ENCODE data around the gene IRGC. TPM values are rescaled to one million over a fixed set of nuclear protein-coding genes. Genes with fewer than 3 reads are reported as not detected.
A peak's percentile ranks its signal among the peaks of the same experiment; 100 is the strongest.

Gene IRGC
- polyA plus RNA-seq, 4 donors: 0.04 TPM; not detected in 3

DNA sequence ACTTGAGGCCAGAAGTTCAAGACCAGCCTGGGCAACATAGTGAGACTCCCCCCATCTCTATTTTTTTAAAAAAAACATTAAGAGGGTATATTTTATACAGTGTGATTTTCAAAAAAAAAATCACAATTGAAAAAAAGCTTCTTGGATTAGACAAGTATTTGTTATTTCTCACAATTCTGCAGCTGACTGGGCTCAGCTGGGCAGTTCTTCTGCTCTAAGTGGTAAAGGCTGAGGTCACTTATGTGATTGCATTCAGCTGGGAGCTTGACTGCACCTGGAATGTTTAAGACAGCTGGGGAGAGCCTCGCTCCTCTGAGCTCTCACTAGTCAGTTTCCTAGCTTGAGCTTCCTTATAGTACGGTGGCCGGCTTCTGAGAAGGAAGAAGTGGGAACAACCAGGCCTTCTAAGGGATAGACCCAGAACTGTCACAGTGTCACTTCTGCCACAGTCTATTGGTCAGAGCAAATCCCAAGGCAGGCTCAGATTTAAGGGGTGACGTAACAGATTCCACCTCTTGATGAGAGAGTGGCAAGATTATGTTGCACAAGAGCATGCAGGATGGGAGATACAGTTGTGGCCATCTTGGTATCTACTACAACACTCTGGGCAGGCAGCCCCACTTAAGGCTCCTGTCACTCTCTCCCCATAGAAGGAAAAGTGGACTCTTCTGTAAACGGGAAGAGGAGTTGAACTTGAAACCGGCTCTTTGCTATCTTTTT, 19.7 kb upstream of the IRGC start:
- no peak overlapping the region for H3K27ac ChIP-seq (ENCODE audit: low read depth in 1 of 3, low read length in 2 of 3)
- H3K4me1 ChIP-seq (ENCODE audit: control insufficient read depth in 3 of 3, insufficient read depth in 2 of 3, low read depth in 1 of 3, low read length in 2 of 3): peaks cover 0 to 4% (median 0%) of the 10 kb centered on the region in 3 donors
- FAIRE-seq (no peak), DNase-seq (no peak)
- H3K4me3 ChIP-seq (ENCODE audit: low read depth in 1 of 3, low read length in 3 of 3): no peak overlapping the region
- H3K9me3 ChIP-seq (ENCODE audit: control insufficient read depth in 2 of 2, insufficient read depth in 1 of 2, low read depth in 1 of 2, low read length in 1 of 2): peaks cover 2 to 20% of the 10 kb centered on the region in 2 donors
- WGBS, 3 donors: 76 to 80% (median 78%) methylated on average over 6 of the region's 6 CpGs
- no peaks in the 10 kb centered on the region for H3K36me3 ChIP-seq (ENCODE audit: control insufficient read depth in 3 of 3, insufficient read depth in 2 of 3, low read depth in 1 of 3, low read length in 3 of 3)
- H3K27me3 ChIP-seq (ENCODE audit: control insufficient read depth in 3 of 3, insufficient read depth in 3 of 3, low read length in 3 of 3): peaks cover 0 to 21% (median 0%) of the 10 kb centered on the region in 3 donors

GRCh38 chr19:43697295-43697694, 18.6 kb upstream of the IRGC start:
- Histone ChIP-seq H3K4me3 (ENCODE audit: low read depth in 1 of 3, low read length in 3 of 3) (no peak overlapping the region), H3K36me3 (ENCODE audit: control insufficient read depth in 3 of 3, insufficient read depth in 2 of 3, low read depth in 1 of 3, low read length in 3 of 3) (no peaks in the 10 kb centered on the region), H3K27me3 (ENCODE audit: control insufficient read depth in 3 of 3, insufficient read depth in 3 of 3, low read length in 3 of 3) (peaks cover 0 to 21% (median 0%) of the 10 kb centered on the region in 3 donors), H3K27ac (ENCODE audit: low read depth in 1 of 3, low read length in 2 of 3) (no peak overlapping the region), H3K9me3 (ENCODE audit: control insufficient read depth in 2 of 2, insufficient read depth in 1 of 2, low read depth in 1 of 2, low read length in 1 of 2) (peaks cover 2 to 9% of the 10 kb centered on the region in 2 donors), H3K4me1 (ENCODE audit: control insufficient read depth in 3 of 3, insufficient read depth in 2 of 3, low read depth in 1 of 3, low read length in 2 of 3) (peaks cover 0 to 4% (median 0%) of the 10 kb centered on the region in 3 donors)
- DNase-seq (no peak), FAIRE-seq (no peak)
- WGBS, 3 donors: 75 to 90% (median 84%) methylated on average over 5 of the region's 5 CpGs

DNA sequence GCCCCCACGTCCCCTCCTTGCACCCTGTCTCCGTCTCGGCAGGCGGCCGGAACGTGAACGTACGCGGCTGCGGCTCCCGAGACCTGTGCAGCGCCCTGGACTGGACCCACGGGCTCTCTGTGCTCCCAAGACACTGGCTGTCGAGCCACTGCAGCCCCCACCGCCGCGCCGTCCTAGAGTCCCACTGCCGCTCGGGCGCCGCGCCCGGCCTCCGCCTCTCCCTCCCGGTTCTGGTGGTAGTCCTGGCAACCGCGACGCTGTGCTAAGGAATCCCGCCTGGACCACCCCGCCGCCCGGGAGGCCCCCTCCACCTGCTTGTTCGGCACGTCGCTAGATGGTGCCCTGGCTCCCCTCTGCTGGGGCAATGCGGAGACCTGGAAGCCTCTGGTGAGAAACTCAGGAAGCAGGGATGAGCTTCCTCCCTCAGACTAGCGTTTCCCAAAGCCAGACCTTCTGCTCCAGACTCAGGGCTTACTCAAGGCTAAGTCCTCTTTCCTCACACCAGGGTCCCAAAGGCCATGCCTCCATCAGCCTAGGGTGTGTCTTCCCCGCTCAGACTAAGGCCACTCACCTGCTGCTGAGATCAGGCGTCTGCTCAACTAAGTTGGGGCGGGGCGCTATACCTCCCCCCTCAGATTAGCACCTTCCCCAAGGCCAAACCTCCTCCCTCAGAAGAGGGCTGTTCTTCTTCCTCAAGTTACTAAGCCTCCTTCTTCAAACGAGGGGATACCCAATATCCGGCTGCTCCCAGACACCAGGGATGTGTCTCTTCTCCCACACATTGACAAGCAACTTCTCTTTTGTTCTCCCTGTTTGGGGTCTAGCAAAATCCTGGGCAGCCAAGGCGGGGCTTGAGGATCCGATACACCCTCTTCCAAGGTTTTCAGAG, 16.1 kb upstream of the IRGC start:
- H3K4me1 ChIP-seq (ENCODE audit: control insufficient read depth in 3 of 3, insufficient read depth in 2 of 3, low read depth in 1 of 3, low read length in 2 of 3): peaks cover 0 to 4% (median 0%) of the 10 kb centered on the region in 3 donors
- H3K9me3 ChIP-seq (ENCODE audit: control insufficient read depth in 2 of 2, insufficient read depth in 1 of 2, low read depth in 1 of 2, low read length in 1 of 2): peaks cover 2 to 9% of the 10 kb centered on the region in 2 donors
- FAIRE-seq: no peak
- peaks cover 0 to 21% (median 0%) of the 10 kb centered on the region in 3 donors for H3K27me3 ChIP-seq (ENCODE audit: control insufficient read depth in 3 of 3, insufficient read depth in 3 of 3, low read length in 3 of 3)
- H3K36me3 ChIP-seq (ENCODE audit: control insufficient read depth in 3 of 3, insufficient read depth in 2 of 3, low read depth in 1 of 3, low read length in 3 of 3): no peaks in the 10 kb centered on the region
- 12 to 15% (median 14%) methylated on average over 33 to 46 of the region's 46 CpGs for WGBS, 3 donors
- DNase-seq: peak; percentile 42 to 50
- peak overlapping the region in 2 of 3 donors; percentile 81 to 82 for H3K27ac ChIP-seq (ENCODE audit: low read depth in 1 of 3, low read length in 2 of 3)
- H3K4me3 ChIP-seq (ENCODE audit: low read depth in 1 of 3, low read length in 3 of 3): peak overlapping the region in 1 of 3 donors; percentile 31

- Histone ChIP-seq H3K4me3 (ENCODE audit: low read depth in 1 of 3, low read length in 3 of 3) (no peak overlapping the region), H3K4me1 (ENCODE audit: control insufficient read depth in 3 of 3, insufficient read depth in 2 of 3, low read depth in 1 of 3, low read length in 2 of 3) (peaks cover 0 to 4% (median 0%) of the 10 kb centered on the region in 3 donors), H3K27ac (ENCODE audit: low read depth in 1 of 3, low read length in 2 of 3) (peak overlapping the region in 2 of 3 donors; percentile 81 to 82), H3K27me3 (ENCODE audit: control insufficient read depth in 3 of 3, insufficient read depth in 3 of 3, low read length in 3 of 3) (peaks cover 0 to 21% (median 0%) of the 10 kb centered on the region in 3 donors), H3K9me3 (ENCODE audit: control insufficient read depth in 2 of 2, insufficient read depth in 1 of 2, low read depth in 1 of 2, low read length in 1 of 2) (peaks cover 2 to 9% of the 10 kb centered on the region in 2 donors), H3K36me3 (ENCODE audit: control insufficient read depth in 3 of 3, insufficient read depth in 2 of 3, low read depth in 1 of 3, low read length in 3 of 3) (no peaks in the 10 kb centered on the region)
- DNase-seq (peak in 1 of 2 donors; percentile 27), FAIRE-seq (no peak)
- WGBS, 3 donors: 61 to 69% (median 65%) methylated on average over 13 of the region's 13 CpGs
Measured at GRCh38 chr19:43700395-43701000, 15.4 kb upstream of the IRGC start.

DNA sequence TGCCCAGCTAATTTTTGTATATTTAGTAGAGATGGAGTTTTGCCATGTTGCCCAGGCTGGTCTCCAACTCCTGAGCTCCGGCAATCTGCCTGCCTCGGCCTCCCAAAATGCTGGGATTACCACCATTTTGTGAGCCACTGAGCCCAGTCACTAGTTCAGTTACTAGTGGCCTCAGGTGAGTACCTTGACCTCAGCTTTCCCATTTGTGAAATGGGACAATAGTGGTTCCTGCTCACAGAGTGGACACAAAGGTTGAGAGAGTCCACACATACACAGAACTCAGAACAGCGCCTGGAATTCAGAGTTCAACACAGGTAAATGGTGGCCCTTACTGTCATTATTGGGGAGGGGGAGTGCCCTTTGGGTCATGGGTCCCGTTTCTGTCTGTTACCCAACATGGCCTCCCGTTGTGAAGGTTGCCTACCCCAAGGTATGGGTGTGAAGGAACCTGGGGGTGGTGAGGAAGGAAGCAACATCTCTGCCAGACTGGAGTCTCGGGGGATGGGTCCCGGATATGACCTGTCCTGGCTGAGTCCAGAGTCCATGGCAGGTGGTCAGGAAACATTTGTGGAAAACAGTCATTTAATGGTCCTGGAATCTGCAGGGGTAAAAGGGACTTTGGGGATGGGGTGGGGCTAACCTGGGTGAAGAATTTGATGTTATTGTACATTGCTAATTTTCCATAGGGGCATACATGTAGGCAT, 11.7 kb upstream of the IRGC start:
- FAIRE-seq (no peak), DNase-seq (peak in 1 of 2 donors; percentile 27)
- no peak overlapping the region for H3K27ac ChIP-seq (ENCODE audit: low read depth in 1 of 3, low read length in 2 of 3)
- H3K36me3 ChIP-seq (ENCODE audit: control insufficient read depth in 3 of 3, insufficient read depth in 2 of 3, low read depth in 1 of 3, low read length in 3 of 3): no peaks in the 10 kb centered on the region
- 62 to 72% (median 64%) methylated on average over 7 of the region's 7 CpGs for WGBS, 3 donors
- H3K4me1 ChIP-seq (ENCODE audit: control insufficient read depth in 3 of 3, insufficient read depth in 2 of 3, low read depth in 1 of 3, low read length in 2 of 3): peaks cover 0 to 4% (median 0%) of the 10 kb centered on the region in 3 donors
- peaks cover 2 to 9% of the 10 kb centered on the region in 2 donors for H3K9me3 ChIP-seq (ENCODE audit: control insufficient read depth in 2 of 2, insufficient read depth in 1 of 2, low read depth in 1 of 2, low read length in 1 of 2)
- no peak overlapping the region for H3K4me3 ChIP-seq (ENCODE audit: low read depth in 1 of 3, low read length in 3 of 3)
- H3K27me3 ChIP-seq (ENCODE audit: control insufficient read depth in 3 of 3, insufficient read depth in 3 of 3, low read length in 3 of 3): peaks cover 0 to 10% (median 0%) of the 10 kb centered on the region in 3 donors

DNA sequence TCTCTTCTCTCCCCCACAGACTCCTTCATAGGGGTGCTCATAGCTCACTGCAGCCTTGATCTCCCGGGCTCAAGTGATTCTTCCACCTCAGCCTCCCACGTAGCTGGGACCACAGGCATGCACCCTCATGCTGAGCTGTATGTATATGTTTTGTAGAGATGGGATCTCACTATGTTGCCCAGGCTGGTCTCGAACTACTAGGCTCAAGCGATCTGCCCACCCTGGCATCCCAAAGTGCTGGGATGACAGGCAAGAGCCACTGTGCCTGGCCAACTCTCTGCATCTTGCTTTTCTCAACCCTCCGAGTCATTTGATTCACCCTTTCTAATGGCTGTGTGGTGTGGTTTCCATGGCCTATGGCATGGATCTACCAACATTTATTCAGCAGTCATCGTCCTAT, 10.1 kb upstream of the IRGC start:
- Histone ChIP-seq H3K9me3 (ENCODE audit: control insufficient read depth in 2 of 2, insufficient read depth in 1 of 2, low read depth in 1 of 2, low read length in 1 of 2) (peaks cover 2 to 11% of the 10 kb centered on the region in 2 donors), H3K36me3 (ENCODE audit: control insufficient read depth in 3 of 3, insufficient read depth in 2 of 3, low read depth in 1 of 3, low read length in 3 of 3) (no peaks in the 10 kb centered on the region), H3K4me1 (ENCODE audit: control insufficient read depth in 3 of 3, insufficient read depth in 2 of 3, low read depth in 1 of 3, low read length in 2 of 3) (no peaks in the 10 kb centered on the region), H3K27ac (ENCODE audit: low read depth in 1 of 3, low read length in 2 of 3) (no peak overlapping the region), H3K27me3 (ENCODE audit: control insufficient read depth in 3 of 3, insufficient read depth in 3 of 3, low read length in 3 of 3) (peaks cover 0 to under 1% (median 0%) of the 10 kb centered on the region in 3 donors), H3K4me3 (ENCODE audit: low read depth in 1 of 3, low read length in 3 of 3) (no peak overlapping the region)
- DNase-seq: no peak
- 78 to 82% (median 78%) methylated on average over 6 of the region's 6 CpGs for WGBS, 3 donors
- FAIRE-seq: no peak

DNA sequence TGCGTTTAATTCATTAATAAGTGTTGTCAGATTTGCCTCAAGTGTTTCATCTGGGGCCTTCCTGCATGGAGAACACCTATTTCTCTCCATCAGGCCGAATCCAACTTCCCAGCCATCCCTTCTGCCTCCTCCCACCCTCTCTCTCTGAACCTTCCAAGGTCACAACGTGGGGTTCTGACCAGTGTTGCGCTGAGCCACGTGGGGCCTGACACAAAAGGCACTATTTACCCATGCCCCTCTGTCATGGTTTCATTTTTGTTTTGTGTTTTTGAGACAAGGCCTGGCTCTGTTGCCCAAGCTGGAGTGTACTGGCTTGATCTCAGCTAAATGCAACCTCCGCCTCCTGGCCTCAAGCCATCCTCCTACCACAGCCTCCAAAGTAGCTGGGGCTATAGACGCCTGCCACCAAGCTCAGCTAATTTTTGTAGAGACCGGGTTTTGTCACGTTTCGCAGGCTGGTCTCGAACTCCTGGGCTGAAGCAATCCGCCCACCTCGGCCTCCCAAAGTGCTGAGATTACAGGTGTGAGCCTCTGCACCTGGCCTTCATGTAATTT, 8.6 kb upstream of the IRGC start:
- peaks cover 2 to 11% of the 10 kb centered on the region in 2 donors for H3K9me3 ChIP-seq (ENCODE audit: control insufficient read depth in 2 of 2, insufficient read depth in 1 of 2, low read depth in 1 of 2, low read length in 1 of 2)
- FAIRE-seq (no peak), DNase-seq (no peak)
- 77 to 83% (median 80%) methylated on average over 13 of the region's 13 CpGs for WGBS, 3 donors
- H3K36me3 ChIP-seq (ENCODE audit: control insufficient read depth in 3 of 3, insufficient read depth in 2 of 3, low read depth in 1 of 3, low read length in 3 of 3): no peaks in the 10 kb centered on the region
- peaks cover 0 to 2% (median 0%) of the 10 kb centered on the region in 3 donors for H3K27me3 ChIP-seq (ENCODE audit: control insufficient read depth in 3 of 3, insufficient read depth in 3 of 3, low read length in 3 of 3)
- H3K4me3 ChIP-seq (ENCODE audit: low read depth in 1 of 3, low read length in 3 of 3): no peak overlapping the region
- no peaks in the 10 kb centered on the region for H3K4me1 ChIP-seq (ENCODE audit: control insufficient read depth in 3 of 3, insufficient read depth in 2 of 3, low read depth in 1 of 3, low read length in 2 of 3)
- no peak overlapping the region for H3K27ac ChIP-seq (ENCODE audit: low read depth in 1 of 3, low read length in 2 of 3)

Data from small intestine (tissue), 7 donors.